Globus pallidus (tissue), 1 donor: Measurements from ENCODE around the gene JADE3.

Experiments
- DNase-seq: peaks from one replicate; pipeline ENCODE4 v3.0.0-alpha.2; 2015; ENCODE audit warnings: low spot score

The JADE3 gene

DNA sequence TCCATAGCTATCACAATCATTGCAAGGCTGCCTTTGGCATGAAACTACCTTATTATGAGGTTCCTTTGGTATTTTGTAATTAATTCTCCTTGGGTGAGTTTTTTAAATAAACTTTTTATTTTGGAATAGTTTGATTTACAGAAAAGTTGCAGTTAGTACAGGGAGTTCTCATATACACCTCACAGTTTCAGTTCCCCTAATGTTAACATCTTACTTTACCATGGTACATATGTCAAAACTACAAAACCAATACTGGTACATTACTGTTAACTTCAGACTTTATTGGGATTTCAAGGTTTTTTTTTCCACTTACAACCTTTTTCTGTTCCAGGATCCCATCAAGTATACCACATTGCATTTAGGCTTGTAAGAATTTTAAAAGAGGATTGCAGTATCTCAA is 114.0 kb downstream of the JADE3 start:
- no peak for DNase-seq

- DNase-seq, result peak; percentile 66
Measured at GRCh38 chrX:47030339-47030738, 118.1 kb downstream of the JADE3 start.

DNA sequence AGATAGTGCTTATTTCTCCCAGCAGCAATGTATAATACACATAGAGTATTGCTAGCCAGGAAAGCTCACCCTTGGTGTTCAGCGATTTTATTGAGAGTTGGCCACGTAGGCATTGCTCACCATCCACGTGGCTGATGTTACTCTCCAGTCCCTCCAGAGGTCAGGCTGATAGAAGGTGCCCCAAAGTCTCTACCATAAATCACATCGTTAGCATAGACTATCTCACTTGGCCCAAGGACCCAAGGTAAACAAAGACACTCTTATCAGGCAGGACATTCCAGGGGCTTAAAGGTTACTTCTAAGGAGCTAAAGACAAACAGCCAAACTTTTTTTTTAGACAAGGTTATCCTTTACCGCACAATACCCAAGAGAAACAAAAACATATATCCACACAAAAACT is 135.8 kb downstream of the JADE3 start:
- DNase-seq, result no peak

DNA sequence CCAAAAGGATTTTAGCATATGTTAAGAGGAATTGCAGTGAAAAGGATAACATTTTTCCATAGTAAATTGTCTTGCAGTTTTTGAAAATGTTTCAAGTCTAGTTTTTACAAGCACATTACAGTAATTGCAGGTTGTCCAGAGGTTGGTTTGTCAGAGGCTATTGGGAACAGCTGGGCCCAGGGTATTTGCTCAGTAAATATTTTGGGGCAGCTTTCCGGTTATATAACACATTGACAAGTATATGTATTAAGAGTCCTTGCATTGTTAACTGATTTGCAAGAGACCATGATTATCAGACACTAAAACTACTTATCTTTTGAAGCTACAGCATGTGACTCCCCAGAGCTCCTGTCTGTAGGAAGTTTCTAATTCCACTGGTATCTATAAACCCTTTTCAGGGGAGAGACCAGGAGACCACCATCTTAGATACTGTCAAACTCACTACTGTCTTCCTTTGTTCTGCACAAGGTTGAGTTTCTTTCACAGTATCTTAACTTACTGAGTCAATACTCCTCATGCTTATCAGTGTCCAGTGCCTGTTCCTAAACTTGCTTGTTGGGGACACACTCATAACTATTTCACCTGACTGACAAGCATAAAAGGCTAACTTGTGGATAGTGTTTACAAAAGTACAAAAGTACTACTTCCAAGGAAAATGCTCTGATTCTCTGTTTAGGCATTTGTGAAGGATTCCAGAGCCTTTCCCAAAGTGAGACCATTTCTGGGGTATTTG is 147.1 kb downstream of the JADE3 start:
- no peak for DNase-seq

DNA sequence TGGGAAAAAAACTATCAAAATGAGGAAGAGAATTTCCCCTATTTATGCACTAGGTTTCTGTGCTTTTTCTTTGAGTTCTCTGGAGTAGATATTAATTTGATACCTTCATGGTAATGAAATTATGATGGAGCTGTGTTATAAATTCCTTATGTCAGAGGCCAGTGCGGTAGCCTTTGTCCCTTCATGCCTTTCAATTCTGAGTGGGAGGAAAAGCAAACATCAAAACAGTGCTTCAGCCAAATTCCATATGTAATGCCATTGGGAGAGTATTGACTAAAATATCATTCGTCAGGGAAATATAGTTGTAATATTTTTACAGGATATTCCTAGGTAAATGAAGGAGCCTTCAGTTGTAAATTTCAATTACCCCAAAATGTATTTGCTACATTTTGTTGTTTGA is 148.5 kb downstream of the JADE3 start:
- DNase-seq, result no peak

- DNase-seq, result no peak
Measured at GRCh38 chrX:47061238-47061919, 149.2 kb downstream of the JADE3 start.

- DNase-seq, result no peak
Measured at GRCh38 chrX:47063179-47063578, 151.0 kb downstream of the JADE3 start.

DNA sequence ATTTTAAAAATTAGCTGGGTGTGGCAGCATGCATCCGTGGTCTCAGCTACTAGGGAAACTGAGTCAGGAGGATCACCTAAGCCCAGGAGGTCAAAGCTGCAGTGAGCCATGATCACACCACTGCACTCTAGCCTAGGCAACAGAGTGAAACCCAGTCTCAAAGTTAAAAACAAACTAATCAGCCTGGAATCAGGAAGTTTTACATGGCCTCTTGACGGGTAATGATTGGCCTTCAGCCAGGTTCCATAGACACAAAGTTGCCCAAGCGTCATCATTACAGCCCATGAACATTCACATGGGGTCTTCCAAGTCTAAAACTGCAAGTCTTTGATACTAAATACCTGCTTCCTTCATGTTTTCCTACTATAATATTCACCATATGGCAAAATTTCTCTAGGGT is 156.0 kb downstream of the JADE3 start:
- DNase-seq, result no peak

DNA sequence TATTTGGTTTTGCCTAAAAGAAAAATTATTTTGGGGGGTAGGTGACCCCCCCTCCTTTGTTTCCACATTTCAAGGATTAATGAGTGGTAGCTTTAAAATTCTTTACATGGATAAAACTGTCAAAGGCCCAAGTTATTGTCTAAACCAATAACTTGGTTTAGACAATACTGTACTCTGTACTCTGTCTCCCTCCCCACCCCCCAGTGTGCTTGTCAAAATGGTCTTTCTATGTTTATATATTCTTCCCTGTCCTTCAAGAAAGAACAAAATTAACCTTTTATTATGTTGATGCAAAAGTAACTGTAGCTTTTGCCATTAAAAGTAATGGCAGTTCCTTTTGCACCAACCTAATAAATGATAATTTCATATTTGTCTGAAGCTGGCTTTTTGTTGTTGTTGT is 156.5 kb downstream of the JADE3 start:
- no peak for DNase-seq

- no peak for DNase-seq
Measured at GRCh38 chrX:47078129-47079043, 166.2 kb downstream of the JADE3 start, which contains the start of gene RGN. Gene RGN, plus strand, starts transcription at chrX:47078443. Its CDS starts 2,702 bp downstream, at chrX:47081145.

DNA sequence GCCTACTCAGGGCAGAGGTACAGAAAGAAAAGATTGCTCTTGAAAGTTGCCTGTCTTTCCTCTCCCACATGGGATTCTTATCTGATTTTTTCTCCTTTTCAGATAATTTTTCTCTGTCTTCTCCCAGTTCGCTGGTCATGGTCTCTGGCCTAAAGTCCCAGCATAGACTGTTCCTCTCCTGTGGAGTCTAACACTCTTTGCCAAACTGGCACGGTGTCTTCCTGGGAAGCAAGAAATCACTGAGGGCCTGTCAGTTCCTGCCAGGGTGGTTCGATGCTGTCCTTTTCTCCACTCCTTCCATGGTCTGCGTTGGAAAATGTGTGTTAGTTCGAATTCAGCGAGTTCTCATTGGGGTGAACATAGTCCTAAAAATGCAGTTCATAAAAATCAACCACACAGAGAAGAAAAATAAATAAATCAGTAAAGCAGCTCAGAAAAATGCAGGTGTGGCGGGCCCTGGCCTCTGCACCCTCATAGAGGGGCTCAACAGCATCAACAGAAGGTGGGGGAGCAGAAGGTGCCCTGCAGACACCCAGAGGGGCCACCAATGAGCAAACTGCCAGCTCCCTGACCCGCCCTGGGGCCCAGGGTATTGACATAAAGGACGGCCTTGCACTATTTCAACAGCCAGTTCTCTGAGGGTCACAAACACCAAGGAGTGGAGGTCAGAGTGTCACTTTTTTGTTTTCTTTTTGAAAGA is 168.1 kb downstream of the JADE3 start:
- DNase-seq, result no peak

DNA sequence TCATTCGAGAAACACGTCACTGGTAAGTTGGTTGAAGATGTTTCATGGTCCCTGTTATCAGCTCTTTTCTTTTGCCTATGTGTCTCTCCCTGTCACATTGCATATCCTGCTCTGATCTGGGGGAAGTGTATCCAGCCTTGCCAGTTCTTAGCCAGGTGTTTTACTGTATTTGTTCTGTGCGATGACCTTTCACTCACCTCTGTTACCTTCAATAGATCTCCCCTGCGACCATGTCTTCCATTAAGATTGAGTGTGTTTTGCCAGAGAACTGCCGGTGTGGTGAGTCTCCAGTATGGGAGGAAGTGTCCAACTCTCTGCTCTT is 168.7 kb downstream of the JADE3 start:
- no peak for DNase-seq

DNA sequence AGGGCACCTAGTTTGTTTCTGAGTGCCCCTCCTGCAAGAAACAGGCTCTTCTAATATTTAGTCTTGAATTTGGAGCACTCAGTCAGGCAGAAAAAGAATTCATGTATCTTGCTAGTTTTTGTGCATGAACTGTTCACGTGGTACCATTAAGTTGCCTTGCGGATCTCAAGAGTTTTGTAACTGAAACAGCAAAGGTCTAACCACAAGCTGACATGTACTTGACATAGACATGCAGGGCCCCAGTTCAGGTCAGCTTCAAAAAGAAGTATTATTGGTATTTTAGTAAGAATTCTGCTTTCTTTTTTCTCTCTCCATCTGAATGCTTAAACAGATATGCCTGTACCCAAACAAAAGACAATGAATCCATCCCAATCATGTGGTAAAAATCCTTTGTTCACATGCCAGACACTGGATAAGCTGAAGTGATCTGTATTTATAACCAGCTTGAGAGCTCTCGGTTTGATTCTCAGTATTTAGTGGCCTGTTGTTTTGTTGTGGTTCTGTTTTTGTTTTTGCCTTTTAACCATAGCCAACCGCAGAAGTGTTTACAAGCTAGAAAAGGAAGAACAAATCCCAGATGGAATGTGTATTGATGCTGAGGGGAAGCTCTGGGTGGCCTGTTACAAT is 179.0 kb downstream of the JADE3 start:
- DNase-seq, result peak; percentile 46

DNA sequence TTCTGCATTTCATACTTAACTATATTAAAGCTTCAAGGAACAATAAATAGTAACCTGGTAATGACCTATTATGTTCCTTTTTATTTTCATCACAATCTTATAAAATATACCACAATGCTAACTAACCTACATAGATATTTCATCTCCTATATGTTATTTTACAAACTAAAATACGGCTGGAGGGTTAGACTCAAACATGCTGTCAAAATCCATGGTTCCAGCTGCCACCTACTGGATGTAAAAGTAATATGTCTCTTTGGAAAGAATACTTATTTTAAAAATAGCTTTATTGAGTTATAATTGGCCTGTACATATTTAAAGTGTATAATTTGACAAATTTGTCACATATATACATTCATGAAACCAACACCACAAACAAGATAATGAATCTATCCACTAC is 181.0 kb downstream of the JADE3 start:
- peak; percentile 38 for DNase-seq

DNA sequence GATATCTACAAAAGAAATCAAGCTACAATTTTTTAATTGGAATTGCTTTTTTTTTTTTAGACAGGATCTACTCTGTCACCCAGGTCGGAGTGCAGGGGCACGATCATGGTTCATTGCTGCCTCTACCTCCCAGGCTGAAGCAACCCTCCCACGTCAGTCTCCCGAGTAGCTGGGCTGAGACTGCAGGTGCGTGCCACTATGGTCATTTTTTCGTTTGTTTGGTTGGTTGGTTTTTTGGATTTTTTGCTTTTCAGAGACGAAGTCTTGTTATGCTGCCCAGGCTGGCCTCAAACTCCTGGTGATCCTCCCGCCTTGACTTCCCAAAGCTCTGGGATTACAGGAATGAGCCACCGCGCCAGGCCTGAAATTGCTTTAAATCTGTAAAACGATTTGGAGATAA is 181.6 kb downstream of the JADE3 start:
- no peak for DNase-seq

- no peak for DNase-seq
Measured at GRCh38 chrX:47097018-47097417, 184.8 kb downstream of the JADE3 start.

DNA sequence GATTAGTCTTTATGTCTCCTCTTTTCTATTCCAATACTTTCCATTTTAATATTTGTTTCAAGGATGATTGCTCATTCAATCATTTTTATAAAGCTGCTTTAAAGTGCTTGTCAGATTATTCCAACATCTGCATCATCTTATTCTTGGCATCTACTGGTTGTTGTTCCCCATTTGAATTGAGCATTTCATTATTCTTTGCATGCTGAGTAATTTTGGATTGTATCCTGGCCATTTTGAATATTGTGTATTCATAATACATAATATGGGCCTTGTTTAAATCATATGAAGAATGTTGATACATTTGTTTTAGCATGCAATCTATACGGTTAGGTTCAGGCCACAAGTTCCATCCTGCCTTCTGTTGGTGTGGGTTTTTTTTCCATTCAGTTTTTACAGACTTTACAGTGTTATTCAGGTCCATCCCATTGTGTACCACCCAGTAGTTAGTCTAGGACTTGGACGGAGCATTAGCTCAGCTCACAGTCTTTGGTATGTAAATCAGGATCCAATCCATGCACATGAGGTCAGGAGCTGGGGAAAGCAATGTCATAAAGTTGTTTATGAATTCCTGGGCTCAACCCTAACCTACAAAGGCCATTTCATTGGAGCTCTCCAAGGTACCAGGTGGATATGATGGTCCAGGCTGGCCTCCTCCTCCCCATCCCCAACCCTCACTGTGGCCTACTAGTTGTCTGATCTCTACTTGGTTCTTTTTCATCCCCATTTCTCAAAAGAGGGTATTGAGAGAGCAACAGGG is 186.3 kb downstream of the JADE3 start:
- DNase-seq, result no peak

DNA sequence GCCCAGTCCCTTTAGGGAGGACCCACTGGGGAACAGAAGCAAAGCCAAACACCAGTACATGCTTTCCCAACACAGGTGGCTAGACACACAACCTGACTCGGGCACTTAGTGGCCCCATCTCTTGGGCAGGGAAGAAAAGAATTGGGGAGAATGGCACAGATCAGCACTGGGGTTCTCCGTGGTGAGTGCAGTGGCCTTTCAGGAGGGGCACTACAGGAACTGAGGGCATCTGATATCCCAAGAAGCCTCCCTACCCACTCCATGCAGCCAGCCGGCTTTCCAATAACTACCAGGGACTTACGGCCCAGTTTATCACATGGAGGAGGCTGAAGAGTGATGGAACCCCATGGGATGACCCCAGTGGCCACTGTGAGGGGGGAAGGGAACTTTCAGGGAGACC is 189.0 kb downstream of the JADE3 start:
- DNase-seq, result no peak
